HepG2 (cell line): ENCODE data around the gene EIF5A. TPM values are rescaled to one million over a fixed set of nuclear protein-coding genes. Genes with fewer than 3 reads are reported as not detected.

Experiments used
- ATAC-seq: fragments of 200-7000 bp; cut with Tn5 transposase; 3 replicates; pipeline ENCODE4 v1.9.1; 2020; ENCODE audit warnings: mild to moderate bottlenecking, moderate library complexity
- BruUV-seq: library from RNA; stranded (reverse); fragments of 400-500 nt; replicated peaks from 2 replicates; lab custom pipeline; 2021; lab: Mats Ljungman, UMichigan
- CTCF ChIA-PET: fragments of 300-600 bp; formaldehyde crosslinking; extraction: SDS; loops from one replicate; lab custom pipeline; 2021; ENCODE audit warnings: low total read pairs, inconsistent platforms, low intra/inter-chr PET ratio; lab: Yijun Ruan, JAX
- POLR2A ChIA-PET: fragments of 350-600 bp; sonication (Branson Sonifier 250); formaldehyde crosslinking; loops from one replicate; lab custom pipeline; 2020; ENCODE audit warnings: antibody characterized with exemption, inconsistent platforms; lab: Yijun Ruan, JAX
- DNase-seq: peaks from one replicate; pipeline ENCODE4 v3.0.0-alpha.2; 2015; ENCODE audit warnings: low spot score
- FAIRE-seq: peaks from 3 replicates; lab custom pipeline; 2011; peaks lifted over from hg19 to GRCh38; lab: Jason Lieb, UNC
- H2AFZ ChIP-seq: one replicate; pipeline ENCODE4 v1.6.1; 2011; ENCODE audit warnings: low read length, inconsistent platforms
- H3K27ac ChIP-seq: fragments of 300-600 bp; 3 replicates; pipeline ENCODE4 v1.8.0; 2011; ENCODE audit warnings: mixed run types, mild to moderate bottlenecking, mixed read lengths, low read length, inconsistent platforms; ENCODE audit not compliant: insufficient read depth; ENCODE audit errors: extremely low read length
- H3K27me3 ChIP-seq, 2 experiments: fragments of 200-600 bp in 1 of 2; 2 replicates in 1 of 2; 3 replicates in 1 of 2; pipeline versions ENCODE4 v1.6.0 to v1.8.0; 2011; ENCODE audit warnings: low read length in 2 of 2, mild to moderate bottlenecking in 2 of 2, moderate library complexity in 2 of 2, inconsistent platforms in 1 of 2; ENCODE audit not compliant: insufficient read depth in 2 of 2, control insufficient read depth in 1 of 2
- H3K36me3 ChIP-seq, 2 experiments: fragments of 200-600 bp in 1 of 2; replicated peaks in 1 of 2; 2 replicates in 1 of 2; 3 replicates in 1 of 2; pipeline versions ENCODE4 v1.5.1 to v1.8.0; 2011; ENCODE audit warnings: low read length in 2 of 2, inconsistent platforms in 1 of 2; ENCODE audit not compliant: insufficient read depth in 2 of 2, control insufficient read depth in 1 of 2
- H3K4me1 ChIP-seq: 2 replicates; pipeline ENCODE4 v1.5.1; 2012; ENCODE audit warnings: low read length, inconsistent platforms; ENCODE audit not compliant: insufficient read depth
- H3K4me2 ChIP-seq: 2 replicates; pipeline ENCODE4 v1.6.0; 2011; ENCODE audit warnings: low read depth, low read length, inconsistent platforms
- H3K4me3 ChIP-seq, 3 experiments: fragments of 200-600 bp in 1 of 3; sonication (generic), shearing (Covaris generic) in 1 of 3; replicated peaks in 1 of 3; 2 replicates each; pipeline ENCODE4 v1.5.1; 2011 to 2016; ENCODE audit warnings: low read length in 3 of 3, inconsistent platforms in 2 of 3, low read depth in 2 of 3, mild to moderate bottlenecking in 2 of 3, control low read depth in 1 of 3, mixed read lengths in 1 of 3; ENCODE audit not compliant: insufficient read depth in 1 of 3
- H3K79me2 ChIP-seq: one replicate; pipeline ENCODE4 v1.6.1; 2011; ENCODE audit warnings: low read length, inconsistent platforms; ENCODE audit not compliant: insufficient read depth
- H3K9ac ChIP-seq: 2 replicates; pipeline ENCODE4 v1.6.0; 2011; ENCODE audit warnings: mild to moderate bottlenecking, low read depth, low read length, inconsistent platforms; ENCODE audit not compliant: insufficient read depth
- H3K9me3 ChIP-seq: 2 replicates; pipeline ENCODE4 v1.5.1; 2012; ENCODE audit warnings: mild to moderate bottlenecking, low read length
- H4K20me1 ChIP-seq: 2 replicates; pipeline ENCODE4 v1.6.0; 2011; ENCODE audit warnings: inconsistent platforms, mild to moderate bottlenecking, low read length, moderate library complexity; ENCODE audit not compliant: insufficient read depth
- BRD4 ChIP-seq: sonication (generic); formaldehyde crosslinking; IDR thresholded peaks from 2 replicates; pipeline ENCODE4 v1.4.0; 2020; ENCODE audit warnings: missing genetic modification reagents
- EP300 ChIP-seq, 3 experiments: sonication (generic) in 1 of 3; formaldehyde crosslinking in 1 of 3; IDR thresholded peaks; 2 replicates each; pipeline versions ENCODE4 v1.5.1 to v1.6.1; 2011 to 2020; ENCODE audit warnings: low read depth in 2 of 3, low read length in 2 of 3, borderline replicate concordance in 1 of 3, improper control_type of control experiment in 1 of 3, mild to moderate bottlenecking in 1 of 3, missing genetic modification reagents in 1 of 3, moderate library complexity in 1 of 3
- ERF ChIP-seq: IDR thresholded peaks from 2 replicates; pipeline ENCODE4 v1.6.1; 2018; ENCODE audit warnings: missing biosample characterization, missing genetic modification reagents
- KMT2A ChIP-seq: sonication (generic); formaldehyde crosslinking; IDR thresholded peaks from 2 replicates; pipeline ENCODE4 v1.4.0; 2020; ENCODE audit warnings: missing genetic modification reagents
- MED8 ChIP-seq: sonication (generic); formaldehyde crosslinking; IDR thresholded peaks from 2 replicates; pipeline ENCODE4 v1.8.1; 2023; ENCODE audit warnings: mild to moderate bottlenecking, missing genetic modification reagents; ENCODE audit not compliant: insufficient replicate concordance
- NFYB ChIP-seq: sonication (generic); formaldehyde crosslinking; IDR thresholded peaks from 2 replicates; pipeline ENCODE4 v1.4.0; 2020; ENCODE audit warnings: missing genetic modification reagents
- NPAS2 ChIP-seq: sonication (generic); formaldehyde crosslinking; IDR thresholded peaks from 2 replicates; pipeline ENCODE4 v1.8.0; 2022; ENCODE audit warnings: mild to moderate bottlenecking, missing genetic modification reagents, borderline replicate concordance
- SIX4 ChIP-seq: sonication (generic); formaldehyde crosslinking; IDR thresholded peaks from 2 replicates; pipeline ENCODE4 v1.4.0; 2020; ENCODE audit warnings: missing genetic modification reagents
- XBP1 ChIP-seq: sonication (generic); formaldehyde crosslinking; IDR thresholded peaks from 2 replicates; pipeline ENCODE4 v1.5.0; 2020; ENCODE audit warnings: missing genetic modification reagents
- ZNF235 ChIP-seq: sonication (generic); formaldehyde crosslinking; IDR thresholded peaks from 2 replicates; pipeline ENCODE4 v1.8.1; 2023; ENCODE audit warnings: mild to moderate bottlenecking, missing genetic modification reagents, borderline replicate concordance
- ZNF333 ChIP-seq: sonication (generic); formaldehyde crosslinking; IDR thresholded peaks from 2 replicates; pipeline ENCODE4 v1.4.0; 2020; ENCODE audit warnings: mild to moderate bottlenecking, missing genetic modification reagents, borderline replicate concordance
- ZNF335 ChIP-seq: sonication (generic); formaldehyde crosslinking; IDR thresholded peaks from 2 replicates; pipeline ENCODE4 v1.4.0; 2020; ENCODE audit warnings: missing genetic modification reagents
- ZNF441 ChIP-seq: sonication (generic); formaldehyde crosslinking; IDR thresholded peaks from 2 replicates; pipeline ENCODE4 v1.7.0; 2021; ENCODE audit warnings: missing genetic modification reagents, borderline replicate concordance
- WGBS: methylation state at CpG from one replicate; pipeline ENCODE4 v1.1.6; 2017; ENCODE audit warnings: low lambda C conversion rate; 5-methylcytosine and 5-hydroxymethylcytosine counted together
- in situ Hi-C: cut with HindIII; loops from 2 replicates; pipeline ENCODE4 v1.10.0; 2017; ENCODE audit warnings: low pct_unique_long_range_greater_than_20kb; ENCODE audit not compliant: extremely low pct_ligation_motif_present
- intact Hi-C: fragments of 100-400 bp; cut with micrococcal nuclease; formaldehyde crosslinking; loops from one replicate; pipeline ENCODE4 v1.10.0; 2022; ENCODE audit not compliant: unreplicated experiment
- polyA plus RNA-seq, 8 experiments: library from polyadenylated mRNA; depleted of rRNA in 3 of 8; stranded (reverse) in 7 of 8; unstranded in 1 of 8; fragments of >200 nt; fragmentation: Illumina TruSeq in 4 of 8; extraction: Trizol in 4 of 8; gene quantifications; 2 replicates each; pipeline versions ENCODE4 v1.2.1 to v1.2.3, GENCODE V29; 2011 to 2016; ENCODE audit warnings: low read depth in 4 of 8, missing spikeins in 1 of 8, mixed read lengths in 1 of 8; ENCODE audit not compliant: insufficient read depth in 1 of 8
- total RNA-seq, 5 experiments: library from RNA; depleted of rRNA; stranded (reverse); fragments of >200 nt; fragmentation: Illumina TruSeq; extraction: Trizol; gene quantifications; 2 replicates each; pipeline ENCODE4 v1.2.3, GENCODE V29; 2016; ENCODE audit warnings: low read depth in 1 of 5
- TF ChIP-seq, protein P1 (sequence below): sonication (generic); formaldehyde crosslinking; IDR thresholded peaks from 2 replicates; pipeline ENCODE4 v1.4.0; 2020; ENCODE audit warnings: missing genetic modification reagents, mild to moderate bottlenecking, borderline replicate concordance
- TF ChIP-seq, protein P2 (sequence below): sonication (generic); formaldehyde crosslinking; IDR thresholded peaks from 2 replicates; pipeline ENCODE4 v1.8.0; 2022; ENCODE audit warnings: missing genetic modification reagents, low read depth, mild to moderate bottlenecking, borderline replicate concordance

EIF5A gene
- total and polyA plus RNA-seq, 2 of the 13 experiments (the other 11 are each of a cell fraction or from before 2014, with no cell fraction given): 319 to 337 TPM

- TF ChIP-seq ERF (CRISPR knock-in tag) (no peak), XBP1 (CRISPR knock-in tag) (no peak)
- TF ChIP-seq, protein P1, sequence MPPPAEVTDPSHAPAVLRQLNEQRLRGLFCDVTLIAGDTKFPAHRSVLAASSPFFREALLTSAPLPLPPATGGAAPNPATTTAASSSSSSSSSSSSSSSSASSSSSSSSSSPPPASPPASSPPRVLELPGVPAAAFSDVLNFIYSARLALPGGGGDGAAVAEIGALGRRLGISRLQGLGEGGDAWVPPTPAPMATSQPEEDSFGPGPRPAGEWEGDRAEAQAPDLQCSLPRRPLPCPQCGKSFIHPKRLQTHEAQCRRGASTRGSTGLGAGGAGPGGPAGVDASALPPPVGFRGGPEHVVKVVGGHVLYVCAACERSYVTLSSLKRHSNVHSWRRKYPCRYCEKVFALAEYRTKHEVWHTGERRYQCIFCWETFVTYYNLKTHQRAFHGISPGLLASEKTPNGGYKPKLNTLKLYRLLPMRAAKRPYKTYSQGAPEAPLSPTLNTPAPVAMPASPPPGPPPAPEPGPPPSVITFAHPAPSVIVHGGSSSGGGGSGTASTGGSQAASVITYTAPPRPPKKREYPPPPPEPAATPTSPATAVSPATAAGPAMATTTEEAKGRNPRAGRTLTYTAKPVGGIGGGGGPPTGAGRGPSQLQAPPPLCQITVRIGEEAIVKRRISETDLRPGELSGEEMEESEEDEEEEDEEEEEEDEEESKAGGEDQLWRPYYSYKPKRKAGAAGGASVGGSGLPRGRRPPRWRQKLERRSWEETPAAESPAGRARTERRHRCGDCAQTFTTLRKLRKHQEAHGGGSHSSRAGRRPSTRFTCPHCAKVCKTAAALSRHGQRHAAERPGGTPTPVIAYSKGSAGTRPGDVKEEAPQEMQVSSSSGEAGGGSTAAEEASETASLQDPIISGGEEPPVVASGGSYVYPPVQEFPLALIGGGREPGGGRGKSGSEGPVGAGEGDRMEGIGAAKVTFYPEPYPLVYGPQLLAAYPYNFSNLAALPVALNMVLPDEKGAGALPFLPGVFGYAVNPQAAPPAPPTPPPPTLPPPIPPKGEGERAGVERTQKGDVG (CRISPR knock-in tag): no peak
- TF ChIP-seq, protein P2, sequence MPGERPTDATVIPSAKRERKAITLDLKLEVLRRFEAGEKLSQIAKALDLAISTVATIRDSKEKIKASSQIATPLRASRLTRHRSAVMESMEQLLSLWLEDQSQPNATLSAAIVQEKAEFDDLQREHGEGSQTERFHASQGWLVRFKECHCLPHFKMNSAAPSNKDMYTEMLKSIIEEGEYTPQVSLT (CRISPR knock-in tag): no peak
Observed at GRCh38 chr17:7341842-7342241, 34.4 kb downstream of the EIF5A start (continued).

GRCh38 chr17:7343250-7343649 is 35.8 kb downstream of the EIF5A start:
- no peaks in the 10 kb centered on the region for H3K9me3 ChIP-seq
- intact Hi-C loops (no loop called here), in situ Hi-C loops (no loop called here)
- no peak for TF ChIP-seq BRD4 (CRISPR knock-in tag)
- no peak for TF ChIP-seq MED8 (CRISPR knock-in tag)
- TF ChIP-seq ZNF335 (CRISPR knock-in tag): no peak
- no peak for TF ChIP-seq NPAS2
- TF ChIP-seq NFYB: no peak
- TF ChIP-seq ZNF235 (CRISPR knock-in tag): no peak
- no peak for TF ChIP-seq EP300 (IDR thresholded peaks at IDR 0.05; ENCODE audit: low read depth in 2 of 2, low read length in 2 of 2)
- TF ChIP-seq EP300 (CRISPR knock-in tag; IDR thresholded peaks at IDR 0.05; ENCODE audit: borderline replicate concordance): no peak
- TF ChIP-seq ZNF441: no peak
- no peak for TF ChIP-seq ZNF333 (CRISPR knock-in tag)
- TF ChIP-seq KMT2A: no peak
- no peak for TF ChIP-seq SIX4
- BruUV-seq: no TSS peak
- H3K4me2 ChIP-seq: no peak overlapping the region
- ATAC-seq (no peak), FAIRE-seq (no peak), DNase-seq (no peak)
- H3K4me1 ChIP-seq: peaks cover 36% of the 10 kb centered on the region
- H2AFZ ChIP-seq: no peak overlapping the region
- peaks cover 3 to 26% of the 10 kb centered on the region in 2 experiments; a peak in 3 of 5 replicates for H3K27me3 ChIP-seq
- H3K4me3 ChIP-seq: no peak overlapping the region
- POLR2A ChIA-PET: interaction anchor here (1.5 to 3.5 kb wide), 3 partner anchors 8 to 30 kb away, joined by 4 to 25 read pairs (median 16); partner anchors contain the start of genes ACAP1 and NEURL4
- H3K79me2 ChIP-seq: no peaks in the 10 kb centered on the region
- H3K36me3 ChIP-seq: no peaks in the 10 kb centered on the region
- 61% methylated on average over 3 of the region's 15 CpGs for WGBS
- H4K20me1 ChIP-seq: no peaks in the 10 kb centered on the region
- CTCF ChIA-PET: interaction anchor here (1.8 to 5.9 kb wide), 2 partner anchors 19 to 62 kb away, joined by 6 to 41 read pairs; partner anchors contain the start of gene SLC2A4
- H3K27ac ChIP-seq: no peak overlapping the region
- H3K9ac ChIP-seq: no peak overlapping the region
